Inflammatory macrophage (primary cell): ENCODE measurements around the gene THUMPD3.
A peak's percentile ranks its signal among the peaks of the same experiment; 100 is the strongest.

ENCODE experiments used
- DNase-seq, 2 donors: peaks; one replicate each; pipeline ENCODE4 v3.0.0-alpha.2; 2020 to 2022

THUMPD3 gene

GRCh38 chr3:9361691-9362388 lies 1.0 kb upstream of the THUMPD3 start:
- DNase-seq = no peak

- DNase-seq = no peak
Observed at GRCh38 chr3:9369508-9369907, 6.7 kb downstream of the THUMPD3 start.

DNA sequence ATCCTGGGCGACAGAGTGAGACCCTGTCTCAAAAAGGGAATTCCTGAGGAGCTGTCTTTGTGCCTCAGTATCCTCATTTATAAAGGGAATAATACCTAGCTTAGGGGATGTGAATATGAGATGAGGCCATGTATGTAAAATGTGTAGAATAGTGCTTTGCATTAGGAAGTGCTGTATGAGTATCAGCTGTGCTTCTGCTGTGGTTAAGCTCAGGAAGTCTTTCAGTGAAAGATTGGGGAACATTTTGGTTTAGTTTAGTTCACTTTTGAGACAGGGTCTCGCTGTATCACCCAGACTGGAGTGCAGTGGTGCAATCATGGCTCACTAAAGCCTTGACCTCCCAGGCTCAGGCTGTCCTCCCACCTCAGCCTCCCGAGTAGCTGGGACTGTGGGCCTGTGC lies 10.6 kb downstream of the THUMPD3 start:
- no peak for DNase-seq

- DNase-seq = no peak
Observed at GRCh38 chr3:9377981-9378380, 15.1 kb downstream of the THUMPD3 start.

- DNase-seq = no peak
Observed at GRCh38 chr3:9379327-9379726, 16.5 kb downstream of the THUMPD3 start.

GRCh38 chr3:9380014-9380413 lies 17.2 kb downstream of the THUMPD3 start:
- DNase-seq = no peak

GRCh38 chr3:9384141-9384828 lies 21.4 kb downstream of the THUMPD3 start:
- DNase-seq = peak; percentile 23 to 35

GRCh38 chr3:9385187-9386077 lies 22.6 kb downstream of the THUMPD3 start:
- DNase-seq = no peak

DNA sequence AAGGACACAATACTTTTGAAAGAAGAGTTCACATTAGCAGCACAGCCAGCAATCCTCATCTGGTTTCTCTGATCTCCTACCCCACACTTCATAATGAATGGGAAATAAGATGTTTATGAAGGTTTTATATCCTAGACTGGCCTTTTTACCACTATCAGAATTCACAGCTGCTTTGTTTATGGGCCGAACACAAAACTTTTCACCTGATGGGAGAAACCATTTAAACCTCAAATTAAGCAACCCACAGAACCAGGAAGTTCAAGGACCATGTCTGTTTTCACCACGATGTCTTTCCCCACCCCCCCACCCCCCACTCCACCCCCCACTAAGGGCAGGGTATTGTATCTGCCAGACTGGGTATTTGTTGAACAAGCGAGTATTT lies 23.2 kb downstream of the THUMPD3 start:
- DNase-seq = no peak

DNA sequence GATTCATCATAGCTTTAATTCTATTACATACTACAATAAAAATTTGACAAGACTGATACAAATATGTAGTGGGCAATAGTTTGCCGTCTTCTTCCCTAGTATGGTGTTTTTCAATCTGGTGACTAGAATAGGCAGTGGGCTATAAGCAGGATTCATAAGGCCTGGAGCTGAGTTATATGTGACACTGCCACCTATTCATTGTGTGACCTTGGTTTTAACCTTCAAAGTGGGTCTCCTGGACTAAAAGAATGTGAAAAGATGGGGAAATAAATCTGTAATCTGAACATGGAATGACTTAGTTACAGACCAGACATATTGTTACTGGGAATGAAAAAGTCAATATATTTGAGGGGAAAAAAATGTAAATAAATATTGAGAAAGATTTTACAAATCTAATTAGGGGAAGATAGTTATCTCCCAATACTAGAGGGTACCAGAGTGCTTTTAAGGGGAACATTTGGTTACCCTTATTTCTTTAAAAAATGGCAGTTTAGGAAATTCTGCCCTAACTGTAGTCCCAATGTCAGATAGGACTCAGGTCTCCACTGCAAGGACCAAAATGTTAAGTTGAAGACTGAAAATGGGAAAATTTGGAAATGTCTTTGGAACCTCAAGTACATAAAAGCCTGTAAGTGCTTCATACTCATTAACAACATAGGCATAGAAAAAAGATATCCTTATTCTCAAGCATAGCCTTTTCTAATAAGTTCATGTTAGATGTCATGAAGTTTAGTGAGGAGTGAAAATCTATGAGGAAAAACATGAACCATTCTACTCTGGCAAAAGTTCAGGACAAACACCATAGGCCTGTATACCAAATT lies 23.9 kb downstream of the THUMPD3 start:
- no peak for DNase-seq

- DNase-seq = no peak
Observed at GRCh38 chr3:9387322-9387655, 24.4 kb downstream of the THUMPD3 start.

GRCh38 chr3:9388142-9388541 lies 25.3 kb downstream of the THUMPD3 start:
- DNase-seq = no peak

DNA sequence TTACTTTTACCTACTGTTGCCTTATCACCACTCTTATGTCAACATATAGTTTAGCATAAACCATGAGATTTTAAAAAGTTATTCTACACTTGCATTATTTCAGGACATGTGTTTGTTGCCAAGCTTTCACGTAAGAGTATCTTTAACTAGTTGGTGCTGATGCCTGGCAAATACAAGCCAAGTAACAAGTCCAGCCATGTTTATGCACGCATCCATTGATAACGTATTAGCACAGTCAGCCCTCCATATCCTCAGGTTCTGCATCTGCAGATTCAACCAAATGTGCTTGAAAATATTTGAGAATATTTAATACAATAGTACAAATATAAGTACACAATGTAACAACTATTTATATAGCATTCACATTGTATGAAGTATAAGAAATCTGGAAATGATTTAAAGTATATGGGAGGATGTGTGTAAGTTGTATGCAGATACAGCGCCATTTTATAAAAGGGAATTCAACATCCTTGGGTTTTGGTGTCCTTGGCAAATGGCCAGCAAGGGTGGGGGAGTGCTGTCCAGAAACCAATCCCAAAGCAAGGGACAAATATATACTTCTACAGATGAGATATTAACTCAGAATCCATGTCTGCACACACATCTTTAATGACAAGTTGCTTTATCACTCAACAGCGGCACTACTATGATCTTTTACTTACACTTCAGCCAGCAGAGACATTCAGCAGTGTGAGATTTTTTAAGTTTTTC lies 25.9 kb downstream of the THUMPD3 start:
- DNase-seq = no peak

DNA sequence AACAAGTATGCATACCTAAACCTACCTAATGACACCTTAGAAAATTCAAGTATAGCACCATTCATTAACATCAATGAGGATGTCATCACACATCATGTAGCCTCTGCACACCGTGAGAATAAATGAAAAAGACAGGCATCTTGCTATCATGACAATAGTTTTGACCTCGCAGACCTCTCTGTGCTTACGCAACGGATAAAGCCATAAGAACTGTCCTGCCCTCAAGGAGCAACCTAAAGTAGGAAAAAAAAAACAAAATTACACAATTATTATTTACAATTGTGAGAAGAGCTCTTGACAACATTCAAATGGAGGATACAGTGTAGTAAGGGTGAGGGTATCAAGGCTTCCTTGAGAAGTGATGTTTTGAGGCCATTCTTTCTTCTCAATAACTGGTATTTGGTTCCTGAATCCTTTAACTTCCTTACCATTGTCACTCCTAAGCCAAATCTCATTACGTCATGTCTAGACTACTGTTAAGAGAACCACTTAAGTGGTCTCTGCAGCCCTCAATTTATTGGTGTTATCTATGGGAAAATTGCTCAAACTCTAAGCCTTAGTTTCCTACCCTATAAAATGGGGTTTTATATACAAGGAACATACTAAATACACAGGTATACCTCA lies 27.5 kb downstream of the THUMPD3 start:
- DNase-seq = peak in 1 of 2 donors; percentile 15

DNA sequence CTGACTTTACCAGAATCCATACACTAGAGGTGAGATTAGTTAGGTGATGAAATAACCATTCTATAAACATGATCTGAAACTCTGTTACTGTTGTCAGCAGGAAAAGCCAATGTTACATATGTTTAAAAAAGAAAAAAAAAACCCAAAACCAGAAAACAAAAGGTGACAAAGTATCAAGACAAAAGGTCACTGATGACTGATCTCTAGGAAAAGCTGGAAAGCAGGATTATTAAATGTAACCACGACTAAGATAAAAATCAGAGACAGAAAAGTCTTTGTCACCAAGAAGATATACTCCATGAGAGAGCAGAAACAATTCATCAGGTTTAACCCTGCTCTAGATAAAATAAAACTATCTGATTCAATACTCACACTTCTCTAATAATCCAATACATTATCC lies 29.2 kb downstream of the THUMPD3 start:
- DNase-seq = no peak

DNA sequence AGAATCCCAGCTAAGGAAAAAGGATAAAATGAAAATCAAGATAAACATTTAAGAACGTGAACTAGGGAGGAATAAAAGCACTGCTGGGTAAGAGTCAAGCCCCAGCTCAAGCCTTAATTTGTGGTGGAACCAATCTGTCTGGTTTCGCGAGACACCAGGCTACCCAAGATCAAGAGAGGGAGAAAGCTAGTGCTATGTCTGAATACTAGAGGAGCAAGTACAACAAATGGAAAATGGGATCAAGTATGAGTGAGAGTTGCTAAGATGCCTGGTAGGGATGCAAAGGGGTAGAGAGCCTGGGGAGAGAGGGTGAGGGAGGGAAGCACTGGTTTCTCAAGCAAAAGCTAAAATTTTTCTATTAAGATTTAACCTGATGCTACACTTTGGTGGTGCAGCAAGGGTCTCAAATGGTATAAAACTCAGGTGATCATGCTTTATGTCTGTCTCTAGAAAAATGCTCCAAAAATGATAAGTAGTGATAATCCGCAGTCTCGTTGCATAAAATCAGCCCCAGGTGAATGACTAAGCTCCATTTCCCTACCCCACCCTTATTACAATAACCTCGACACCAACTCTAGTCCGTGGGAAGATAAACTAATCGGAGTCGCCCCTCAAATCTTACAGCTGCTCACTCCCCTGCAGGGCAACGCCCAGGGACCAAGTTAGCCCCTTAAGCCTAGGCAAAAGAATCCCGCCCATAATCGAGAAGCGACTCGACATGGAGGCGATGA lies 32.9 kb downstream of the THUMPD3 start:
- no peak for DNase-seq

DNA sequence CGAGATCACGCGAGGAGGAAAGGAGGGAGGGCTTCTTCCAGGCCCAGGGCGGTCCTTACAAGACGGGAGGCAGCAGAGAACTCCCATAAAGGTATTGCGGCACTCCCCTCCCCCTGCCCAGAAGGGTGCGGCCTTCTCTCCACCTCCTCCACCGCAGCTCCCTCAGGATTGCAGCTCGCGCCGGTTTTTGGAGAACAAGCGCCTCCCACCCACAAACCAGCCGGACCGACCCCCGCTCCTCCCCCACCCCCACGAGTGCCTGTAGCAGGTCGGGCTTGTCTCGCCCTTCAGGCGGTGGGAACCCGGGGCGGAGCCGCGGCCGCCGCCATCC lies 33.4 kb downstream of the THUMPD3 start:
- peak; percentile 95 to 97 for DNase-seq

- peak; percentile 99 for DNase-seq
Observed at GRCh38 chr3:9396632-9397331, 33.9 kb downstream of the THUMPD3 start.

- DNase-seq = peak; percentile 98 to 99
Observed at GRCh38 chr3:9397332-9397905, 34.6 kb downstream of the THUMPD3 start, which contains the start of gene SETD5. TSS of gene SETD5 (plus strand) at chr3:9397615. CDS start at chr3:9428939, 31,324 bp downstream.
